Globus pallidus (tissue), 1 donor: ENCODE measurements around the gene ATP8B1.

Experiments
- DNase-seq: peaks from one replicate; pipeline ENCODE4 v3.0.0-alpha.2; 2015; ENCODE audit warnings: low spot score

ATP8B1 gene

DNA sequence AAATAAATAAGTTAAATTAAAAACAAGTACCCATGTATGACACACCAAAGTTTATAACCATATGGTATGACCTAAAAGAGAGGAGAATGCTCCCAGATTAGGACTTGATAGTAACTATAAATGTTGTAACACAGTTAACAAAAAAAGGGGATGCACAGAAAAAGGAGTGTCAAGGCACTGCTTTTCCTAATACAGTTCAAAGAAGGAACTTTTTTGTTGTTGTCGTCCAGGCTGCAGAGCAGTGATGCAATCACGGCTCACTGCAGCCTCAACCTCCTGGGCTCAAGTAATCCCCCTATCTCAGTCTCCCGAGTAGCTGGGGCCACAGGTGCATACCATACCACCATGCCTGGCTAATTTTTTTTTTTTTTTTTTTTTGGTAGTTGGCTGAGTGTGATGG lies 184.2 kb downstream of the ATP8B1 start:
- DNase-seq: no peak

DNA sequence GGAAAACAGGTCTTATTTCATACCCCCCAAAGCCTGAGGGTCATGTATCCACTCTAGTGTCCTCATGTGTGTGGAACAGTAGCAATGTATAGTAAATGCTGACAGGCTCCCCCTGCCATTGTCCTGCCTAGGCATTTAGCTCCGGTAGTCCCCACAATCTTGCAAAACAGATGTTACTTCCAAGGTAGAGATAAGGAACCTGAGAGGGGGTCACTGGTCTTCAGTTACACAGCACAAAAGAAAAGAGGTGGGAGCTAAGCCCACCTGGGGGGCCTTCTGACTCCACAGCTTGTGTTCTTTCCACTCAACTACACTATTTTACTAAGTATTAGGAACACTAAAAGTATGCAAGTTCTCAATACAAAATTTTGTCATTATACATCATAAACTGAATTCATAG lies 199.2 kb downstream of the ATP8B1 start:
- DNase-seq: no peak
